Gastrocnemius medialis (tissue), 4 donors: Measurements from ENCODE around the gene NDUFB10.

Experiments used
- POLR2A ChIP-seq, 2 donors: fragments of 450-650 bp; IDR thresholded peaks; one replicate each; pipeline ENCODE4 v1.6.1; 2017; ENCODE audit warnings: antibody characterized with exemption in 2 of 2, mild to moderate bottlenecking in 2 of 2, moderate library complexity in 2 of 2
- TF ChIP-seq, protein P1 (sequence below), 5 experiments: fragments of 450-650 bp in 3 of 5; fragments of 200-600 bp in 2 of 5; sonication (generic) in 2 of 5; IDR thresholded peaks in 4 of 5; conservative IDR thresholded peaks in 1 of 5; 1 replicate in 4 of 5; 2 replicates in 1 of 5; pipeline ENCODE4 v1.5.1; 2016 to 2019; ENCODE audit warnings: antibody characterized with exemption in 5 of 5, mild to moderate bottlenecking in 3 of 5, moderate library complexity in 3 of 5

DNA sequence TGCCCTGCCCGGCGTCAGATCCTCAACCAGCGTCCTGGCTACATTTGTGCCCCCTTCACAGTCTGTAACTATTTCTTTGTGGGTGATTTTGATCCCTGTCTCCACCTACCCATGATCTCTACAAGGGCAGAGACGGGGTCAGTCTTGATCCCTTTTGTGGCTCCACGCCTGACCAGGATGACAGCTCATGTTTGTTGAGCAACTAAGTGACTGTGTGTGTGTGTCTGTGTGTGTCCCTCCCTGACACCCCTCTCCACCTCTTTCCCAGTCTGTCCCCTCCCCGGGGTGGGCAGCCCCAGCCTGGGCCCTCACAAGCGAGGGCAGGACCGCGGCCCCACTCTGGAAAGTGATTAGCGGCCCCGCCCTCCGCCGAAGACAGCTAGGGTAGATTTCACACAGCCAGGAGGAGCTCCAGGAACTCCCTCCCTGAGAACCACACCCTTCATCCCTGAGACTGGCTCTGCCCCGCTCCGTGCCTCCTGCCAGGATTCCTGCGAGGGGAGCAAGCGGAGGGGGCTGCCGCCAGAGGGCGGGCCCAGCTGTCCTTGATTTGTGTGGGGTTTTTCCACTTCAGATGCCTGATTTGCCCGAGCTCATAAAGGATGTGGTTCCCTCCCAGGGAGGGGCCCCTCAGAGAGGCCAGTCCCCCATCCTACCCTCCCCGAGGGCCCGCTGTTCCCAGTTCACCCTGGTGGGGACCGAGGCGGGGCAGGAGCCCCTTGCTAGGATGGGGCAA lies 35.9 kb upstream of the NDUFB10 start:
- TF ChIP-seq, protein P1, sequence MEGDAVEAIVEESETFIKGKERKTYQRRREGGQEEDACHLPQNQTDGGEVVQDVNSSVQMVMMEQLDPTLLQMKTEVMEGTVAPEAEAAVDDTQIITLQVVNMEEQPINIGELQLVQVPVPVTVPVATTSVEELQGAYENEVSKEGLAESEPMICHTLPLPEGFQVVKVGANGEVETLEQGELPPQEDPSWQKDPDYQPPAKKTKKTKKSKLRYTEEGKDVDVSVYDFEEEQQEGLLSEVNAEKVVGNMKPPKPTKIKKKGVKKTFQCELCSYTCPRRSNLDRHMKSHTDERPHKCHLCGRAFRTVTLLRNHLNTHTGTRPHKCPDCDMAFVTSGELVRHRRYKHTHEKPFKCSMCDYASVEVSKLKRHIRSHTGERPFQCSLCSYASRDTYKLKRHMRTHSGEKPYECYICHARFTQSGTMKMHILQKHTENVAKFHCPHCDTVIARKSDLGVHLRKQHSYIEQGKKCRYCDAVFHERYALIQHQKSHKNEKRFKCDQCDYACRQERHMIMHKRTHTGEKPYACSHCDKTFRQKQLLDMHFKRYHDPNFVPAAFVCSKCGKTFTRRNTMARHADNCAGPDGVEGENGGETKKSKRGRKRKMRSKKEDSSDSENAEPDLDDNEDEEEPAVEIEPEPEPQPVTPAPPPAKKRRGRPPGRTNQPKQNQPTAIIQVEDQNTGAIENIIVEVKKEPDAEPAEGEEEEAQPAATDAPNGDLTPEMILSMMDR (IDR thresholded peaks at IDR 0.05 in 4 of 5, conservative IDR thresholded peaks at IDR 0.05 in 1 of 5) = peak in 2 of 5 experiments; percentile 22 to 36
- TF ChIP-seq POLR2A (IDR thresholded peaks at IDR 0.05) = no peak
